ENCODE results near the gene PELI1. TPM values are rescaled to one million over a fixed set of nuclear protein-coding genes. Genes with fewer than 3 reads are reported as not detected.

The PELI1 gene
- total and polyA plus RNA-seq, 2 donors (not counting 1 experiment from before 2014, with no cell fraction given), result 5.9 to 7.7 TPM

DNA sequence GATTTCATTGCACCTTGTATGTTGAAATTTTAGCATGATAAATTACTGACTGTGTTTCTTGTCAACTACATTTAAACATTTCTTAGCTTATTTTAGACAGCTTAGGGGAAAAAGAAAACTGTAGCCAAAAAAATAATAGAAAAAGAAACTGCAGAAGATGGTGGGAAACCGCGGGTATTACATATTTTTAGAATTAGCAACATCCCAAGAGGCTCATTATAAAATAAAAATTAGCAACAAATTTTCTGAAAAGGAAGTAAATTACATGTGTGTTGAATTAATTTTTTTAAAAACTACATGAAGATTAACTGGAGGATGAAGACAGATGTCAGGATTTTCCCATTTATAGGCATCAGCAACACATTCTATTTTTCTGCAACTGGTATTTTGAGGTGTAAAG, 4.3 kb downstream of the PELI1 start:
- peaks cover 46% of the 10 kb centered on the region for H3K79me2 ChIP-seq (ENCODE audit: control insufficient read depth, insufficient read depth, low read length)

DNA sequence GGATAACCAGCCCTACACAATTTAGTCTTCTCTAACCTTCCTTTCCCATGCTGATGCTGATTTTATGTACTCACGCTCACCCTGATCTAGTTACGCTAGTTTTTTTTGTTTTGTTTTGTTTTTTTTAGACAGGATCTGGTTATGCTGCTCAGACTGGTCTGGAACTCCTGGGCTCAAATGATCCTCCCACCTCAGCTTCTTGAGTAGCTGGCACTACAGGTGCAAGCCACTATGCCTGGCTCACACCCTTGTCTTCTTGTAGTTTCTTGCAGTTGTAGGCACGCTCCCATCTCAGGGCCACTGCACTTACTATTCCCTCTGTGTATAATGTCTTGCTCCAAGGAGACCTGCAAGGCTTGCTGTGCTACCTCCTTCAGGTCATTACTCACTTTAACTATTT, 6.2 kb downstream of the PELI1 start:
- Histone ChIP-seq H2AFZ (ENCODE audit: low read length) (no peak overlapping the region), H4K20me1 (ENCODE audit: control insufficient read depth, extremely low read depth, insufficient read depth, low read length) (no peaks in the 10 kb centered on the region), H3K4me3 (replicated peaks in 1 of 4; ENCODE audit: control extremely low read depth in 1 of 4, insufficient read depth in 1 of 4, low read depth in 3 of 4, low read length in 4 of 4) (no peak overlapping the region), H3K4me2 (ENCODE audit: extremely low read depth, insufficient read depth, low read length) (no peak overlapping the region), H3K27me3 (ENCODE audit: control insufficient read depth, insufficient read depth, low read length) (no peaks in the 10 kb centered on the region), H3K36me3 (ENCODE audit: control insufficient read depth, insufficient read depth, low read length) (no peaks in the 10 kb centered on the region), H3K79me2 (ENCODE audit: control insufficient read depth, insufficient read depth, low read length) (peaks cover 41% of the 10 kb centered on the region), H3K4me1 (ENCODE audit: control insufficient read depth, extremely low read depth, insufficient read depth, low read length) (peaks cover 5% of the 10 kb centered on the region), H3K9me3 (ENCODE audit: control insufficient read depth, insufficient read depth, low read depth, low read length) (no peaks in the 10 kb centered on the region), H3K9ac (ENCODE audit: insufficient read depth, low read length) (no peak overlapping the region), H3K27ac (ENCODE audit: insufficient read depth, low read length) (no peak overlapping the region)
- TF ChIP-seq, protein P1, sequence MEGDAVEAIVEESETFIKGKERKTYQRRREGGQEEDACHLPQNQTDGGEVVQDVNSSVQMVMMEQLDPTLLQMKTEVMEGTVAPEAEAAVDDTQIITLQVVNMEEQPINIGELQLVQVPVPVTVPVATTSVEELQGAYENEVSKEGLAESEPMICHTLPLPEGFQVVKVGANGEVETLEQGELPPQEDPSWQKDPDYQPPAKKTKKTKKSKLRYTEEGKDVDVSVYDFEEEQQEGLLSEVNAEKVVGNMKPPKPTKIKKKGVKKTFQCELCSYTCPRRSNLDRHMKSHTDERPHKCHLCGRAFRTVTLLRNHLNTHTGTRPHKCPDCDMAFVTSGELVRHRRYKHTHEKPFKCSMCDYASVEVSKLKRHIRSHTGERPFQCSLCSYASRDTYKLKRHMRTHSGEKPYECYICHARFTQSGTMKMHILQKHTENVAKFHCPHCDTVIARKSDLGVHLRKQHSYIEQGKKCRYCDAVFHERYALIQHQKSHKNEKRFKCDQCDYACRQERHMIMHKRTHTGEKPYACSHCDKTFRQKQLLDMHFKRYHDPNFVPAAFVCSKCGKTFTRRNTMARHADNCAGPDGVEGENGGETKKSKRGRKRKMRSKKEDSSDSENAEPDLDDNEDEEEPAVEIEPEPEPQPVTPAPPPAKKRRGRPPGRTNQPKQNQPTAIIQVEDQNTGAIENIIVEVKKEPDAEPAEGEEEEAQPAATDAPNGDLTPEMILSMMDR (conservative IDR thresholded peaks at IDR 0.05 in 1 of 2, IDR thresholded peaks at IDR 0.05 in 1 of 2; ENCODE audit: low read depth in 1 of 2, low read length in 2 of 2), result no peak
- TF ChIP-seq EZH2 (IDR thresholded peaks at IDR 0.05; ENCODE audit: low read length, missing control alignments), result no peak
- no peak for DNase-seq (ENCODE audit: low read depth in 2 of 2)

More for the DNA sequence above, 4.3 kb downstream of the PELI1 start:
- no peaks in the 10 kb centered on the region for H3K36me3 ChIP-seq (ENCODE audit: control insufficient read depth, insufficient read depth, low read length)
- no peak overlapping the region for H3K4me3 ChIP-seq (replicated peaks in 1 of 4; ENCODE audit: control extremely low read depth in 1 of 4, insufficient read depth in 1 of 4, low read depth in 3 of 4, low read length in 4 of 4)
- H4K20me1 ChIP-seq (ENCODE audit: control insufficient read depth, extremely low read depth, insufficient read depth, low read length), result no peaks in the 10 kb centered on the region
- no peak overlapping the region for H3K9ac ChIP-seq (ENCODE audit: insufficient read depth, low read length)
- TF ChIP-seq EZH2 (IDR thresholded peaks at IDR 0.05; ENCODE audit: low read length, missing control alignments), result no peak
- TF ChIP-seq, protein P1 (conservative IDR thresholded peaks at IDR 0.05 in 1 of 2, IDR thresholded peaks at IDR 0.05 in 1 of 2; ENCODE audit: low read depth in 1 of 2, low read length in 2 of 2), result no peak
- peaks cover 5% of the 10 kb centered on the region for H3K4me1 ChIP-seq (ENCODE audit: control insufficient read depth, extremely low read depth, insufficient read depth, low read length)
- no peak overlapping the region for H2AFZ ChIP-seq (ENCODE audit: low read length)
- no peak for DNase-seq (ENCODE audit: low read depth in 2 of 2)
- no peaks in the 10 kb centered on the region for H3K27me3 ChIP-seq (ENCODE audit: control insufficient read depth, insufficient read depth, low read length)
- H3K9me3 ChIP-seq (ENCODE audit: control insufficient read depth, insufficient read depth, low read depth, low read length), result no peaks in the 10 kb centered on the region
- H3K27ac ChIP-seq (ENCODE audit: insufficient read depth, low read length), result no peak overlapping the region
- peak overlapping the region; percentile 30 for H3K4me2 ChIP-seq (ENCODE audit: extremely low read depth, insufficient read depth, low read length)

DNA sequence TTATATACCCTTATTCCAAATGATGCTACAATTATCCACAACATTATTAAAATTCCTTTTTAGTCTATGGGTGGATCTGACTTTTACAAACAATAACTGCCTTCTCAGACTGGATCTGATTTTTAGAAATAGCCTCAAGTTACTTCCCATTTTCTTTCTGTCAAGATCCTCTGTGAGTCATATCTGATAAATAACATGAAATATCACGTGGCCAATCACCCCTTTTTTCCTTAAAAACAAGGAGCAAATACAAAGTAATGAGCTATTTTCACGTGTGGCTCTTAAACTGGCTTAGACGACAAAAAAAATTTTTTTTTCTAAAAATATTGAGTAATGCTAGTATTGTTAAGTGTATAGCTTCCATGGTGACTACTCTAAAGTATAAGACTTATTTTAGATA, 6.7 kb downstream of the PELI1 start:
- Histone ChIP-seq H3K4me3 (replicated peaks in 1 of 4; ENCODE audit: control extremely low read depth in 1 of 4, insufficient read depth in 1 of 4, low read depth in 3 of 4, low read length in 4 of 4) (no peak overlapping the region), H3K4me1 (ENCODE audit: control insufficient read depth, extremely low read depth, insufficient read depth, low read length) (peaks cover 5% of the 10 kb centered on the region), H3K27ac (ENCODE audit: insufficient read depth, low read length) (no peak overlapping the region), H3K36me3 (ENCODE audit: control insufficient read depth, insufficient read depth, low read length) (no peaks in the 10 kb centered on the region), H4K20me1 (ENCODE audit: control insufficient read depth, extremely low read depth, insufficient read depth, low read length) (no peaks in the 10 kb centered on the region), H3K27me3 (ENCODE audit: control insufficient read depth, insufficient read depth, low read length) (no peaks in the 10 kb centered on the region), H2AFZ (ENCODE audit: low read length) (no peak overlapping the region), H3K9me3 (ENCODE audit: control insufficient read depth, insufficient read depth, low read depth, low read length) (no peaks in the 10 kb centered on the region), H3K4me2 (ENCODE audit: extremely low read depth, insufficient read depth, low read length) (no peak overlapping the region), H3K9ac (ENCODE audit: insufficient read depth, low read length) (no peak overlapping the region), H3K79me2 (ENCODE audit: control insufficient read depth, insufficient read depth, low read length) (peaks cover 36% of the 10 kb centered on the region)
- TF ChIP-seq, protein P1 (conservative IDR thresholded peaks at IDR 0.05 in 1 of 2, IDR thresholded peaks at IDR 0.05 in 1 of 2; ENCODE audit: low read depth in 1 of 2, low read length in 2 of 2), result no peak
- TF ChIP-seq EZH2 (IDR thresholded peaks at IDR 0.05; ENCODE audit: low read length, missing control alignments), result no peak
- DNase-seq (ENCODE audit: low read depth in 2 of 2), result peak; percentile 32 to 41

All from fibroblast of lung (primary cell).